Mesenchymal stem cell (in vitro differentiated cells and primary cell): ENCODE results near the gene CNOT4.

Experiments
- DNase-seq: peaks from one replicate; pipeline ENCODE4 v3.0.0-alpha.2; 2013
- H2AFZ ChIP-seq: one replicate; pipeline ENCODE4 v1.6.1; 2013; ENCODE audit warnings: low read depth, mild to moderate bottlenecking, control low read depth, inconsistent platforms, low read length, moderate library complexity
- H2AK5ac ChIP-seq: 2 replicates; pipeline ENCODE4 v1.6.1; 2013; ENCODE audit warnings: low read length, moderate library complexity, mild to moderate bottlenecking, inconsistent platforms; ENCODE audit not compliant: severe bottlenecking
- H2BK120ac ChIP-seq: one replicate; pipeline ENCODE4 v1.6.1; 2013; ENCODE audit warnings: low read depth, mild to moderate bottlenecking, inconsistent platforms, low read length, moderate library complexity
- H2BK12ac ChIP-seq, 2 experiments: one replicate each; pipeline ENCODE4 v1.6.1; 2013; ENCODE audit warnings: inconsistent platforms in 2 of 2, low read length in 2 of 2, mild to moderate bottlenecking in 2 of 2, moderate library complexity in 2 of 2, control low read depth in 1 of 2
- H2BK15ac ChIP-seq: one replicate; pipeline ENCODE4 v1.6.1; 2013; ENCODE audit warnings: mild to moderate bottlenecking, low read depth, inconsistent platforms; ENCODE audit not compliant: poor library complexity, severe bottlenecking
- H2BK5ac ChIP-seq: 2 replicates; pipeline ENCODE4 v1.6.1; 2013; ENCODE audit warnings: low read depth, mild to moderate bottlenecking, low read length, control low read depth, inconsistent platforms; ENCODE audit not compliant: poor library complexity, severe bottlenecking
- H3K14ac ChIP-seq, 2 experiments: one replicate each; pipeline ENCODE4 v1.6.1; 2013; ENCODE audit warnings: inconsistent platforms in 2 of 2, low read length in 2 of 2, control low read depth in 1 of 2, mild to moderate bottlenecking in 1 of 2, moderate library complexity in 1 of 2
- H3K18ac ChIP-seq, 2 experiments: one replicate each; pipeline ENCODE4 v1.6.1; 2013; ENCODE audit warnings: inconsistent platforms in 2 of 2, low read length in 2 of 2, control low read depth in 1 of 2, low read depth in 1 of 2, mild to moderate bottlenecking in 1 of 2
- H3K23ac ChIP-seq, 2 experiments: one replicate each; pipeline ENCODE4 v1.6.1; 2013; ENCODE audit warnings: inconsistent platforms in 2 of 2, low read length in 2 of 2, mild to moderate bottlenecking in 2 of 2, moderate library complexity in 2 of 2, control low read depth in 1 of 2
- H3K27ac ChIP-seq: 2 replicates; pipeline ENCODE4 v1.5.1; 2013; ENCODE audit warnings: mild to moderate bottlenecking, moderate library complexity, low read length, control low read depth, inconsistent platforms; ENCODE audit not compliant: poor library complexity, severe bottlenecking
- H3K27me3 ChIP-seq, 2 experiments: 2 replicates each; pipeline versions ENCODE4 v1.6.1 to v1.7.0; 2013; ENCODE audit warnings: low read length in 2 of 2, mild to moderate bottlenecking in 2 of 2, moderate library complexity in 2 of 2, control low read depth in 1 of 2, inconsistent platforms in 1 of 2; ENCODE audit not compliant: control insufficient read depth in 1 of 2, insufficient read depth in 1 of 2
- H3K36me3 ChIP-seq, 2 experiments: 2 replicates each; pipeline versions ENCODE4 v1.6.1 to v1.7.0; 2013; ENCODE audit warnings: low read length in 2 of 2, control low read depth in 1 of 2, inconsistent platforms in 1 of 2, low read depth in 1 of 2, mild to moderate bottlenecking in 1 of 2; ENCODE audit not compliant: insufficient read depth in 2 of 2, control insufficient read depth in 1 of 2
- H3K4ac ChIP-seq, 2 experiments: one replicate each; pipeline ENCODE4 v1.6.1; 2013; ENCODE audit warnings: inconsistent platforms in 2 of 2, low read length in 2 of 2, mild to moderate bottlenecking in 2 of 2, moderate library complexity in 2 of 2, control low read depth in 1 of 2, low read depth in 1 of 2
- H3K4me1 ChIP-seq: 2 replicates; pipeline ENCODE4 v1.6.1; 2013; ENCODE audit warnings: low read depth, low read length, control low read depth; ENCODE audit not compliant: control insufficient read depth, insufficient read depth
- H3K4me2 ChIP-seq: 2 replicates; pipeline ENCODE4 v1.6.1; 2013; ENCODE audit warnings: low read length, mild to moderate bottlenecking, inconsistent platforms; ENCODE audit not compliant: poor library complexity, severe bottlenecking
- H3K4me3 ChIP-seq, 2 experiments: 2 replicates each; pipeline versions ENCODE4 v1.5.1 to v1.7.0; 2013; ENCODE audit warnings: low read length in 2 of 2, mild to moderate bottlenecking in 2 of 2, control low read depth in 1 of 2, low read depth in 1 of 2; ENCODE audit not compliant: insufficient read depth in 1 of 2
- H3K79me1 ChIP-seq: replicated peaks from 2 replicates; pipeline ENCODE4 v1.6.1; 2013; ENCODE audit warnings: mild to moderate bottlenecking, control low read depth, low read length, inconsistent platforms; ENCODE audit not compliant: poor library complexity, severe bottlenecking
- H3K9ac ChIP-seq: 2 replicates; pipeline ENCODE4 v1.7.0; 2013; ENCODE audit warnings: mild to moderate bottlenecking, low read length, moderate library complexity
- H3K9me3 ChIP-seq: 2 replicates; pipeline ENCODE4 v1.7.0; 2013; ENCODE audit warnings: mild to moderate bottlenecking, low read length; ENCODE audit not compliant: control insufficient read depth
- H4K8ac ChIP-seq: one replicate; pipeline ENCODE4 v1.6.1; 2013; ENCODE audit warnings: inconsistent platforms, mild to moderate bottlenecking, low read length, moderate library complexity
- H4K91ac ChIP-seq: one replicate; pipeline ENCODE4 v1.6.1; 2013; ENCODE audit warnings: mild to moderate bottlenecking, low read length, inconsistent platforms
- WGBS: methylation state at CpG from one replicate; pipeline ENCODE4 v1.1.7; 2013; ENCODE audit warnings: mixed read lengths; 5-methylcytosine and 5-hydroxymethylcytosine counted together

The CNOT4 gene

DNA sequence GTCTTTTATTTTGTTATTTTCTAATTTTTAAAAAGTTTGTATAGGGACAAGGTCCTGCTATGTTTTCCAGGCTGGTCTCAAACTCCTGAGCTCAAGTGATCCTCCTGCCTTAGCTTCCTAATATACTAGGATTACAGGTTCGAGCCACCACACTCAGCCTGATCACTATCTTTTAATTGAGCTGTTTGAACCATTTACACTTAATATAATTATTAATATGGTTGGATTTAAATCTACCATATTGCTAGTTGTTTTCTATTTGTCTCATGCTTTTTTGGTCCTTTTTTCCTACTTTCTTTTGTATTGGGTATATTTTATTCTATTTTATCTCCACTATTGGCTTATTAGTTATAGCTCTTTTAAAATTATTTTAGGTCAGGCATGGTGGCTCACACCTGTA lies 13.2 kb upstream of the CNOT4 start:
- Histone ChIP-seq H2BK15ac (no peak overlapping the region), H3K18ac (no peak overlapping the region), H4K91ac (no peak overlapping the region), H2BK5ac (no peak overlapping the region), H3K4me3 (no peak overlapping the region), H3K9me3 (no peaks in the 10 kb centered on the region), H2BK12ac (no peak overlapping the region), H2AFZ (no peak overlapping the region), H3K36me3 (no peaks in the 10 kb centered on the region), H3K4ac (no peak overlapping the region), H3K27ac (no peak overlapping the region), H2AK5ac (no peak overlapping the region), H3K4me2 (no peak overlapping the region), H3K4me1 (no peaks in the 10 kb centered on the region), H3K14ac (no peak overlapping the region), H4K8ac (no peak overlapping the region), H3K79me1 (no peaks in the 10 kb centered on the region), H3K23ac (no peak overlapping the region), H2BK120ac (no peak overlapping the region), H3K9ac (no peak overlapping the region), H3K27me3 (no peaks in the 10 kb centered on the region)
- no CpG with 5 or more reads among the region's 1 CpG for WGBS
- no peak for DNase-seq

DNA sequence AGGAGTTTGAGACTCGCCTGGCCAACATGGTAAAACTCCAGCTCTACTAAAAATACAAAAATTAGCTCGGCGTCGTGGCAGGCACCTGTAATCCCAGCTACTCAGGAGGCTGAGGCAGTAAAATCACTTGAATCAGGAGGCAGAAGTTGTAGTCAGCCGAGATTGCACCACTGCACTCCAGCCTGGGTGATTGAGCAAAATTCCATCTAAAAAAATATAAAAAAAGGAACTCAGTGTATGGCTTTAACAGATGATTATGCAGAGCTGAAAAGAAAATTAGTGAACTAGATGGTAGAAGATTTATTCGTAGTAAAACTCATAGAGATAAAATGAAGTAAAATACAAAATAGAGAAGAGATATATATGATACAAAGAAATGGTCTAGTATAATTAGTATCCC lies 12.6 kb upstream of the CNOT4 start:
- Histone ChIP-seq H4K91ac (no peak overlapping the region), H2AK5ac (no peak overlapping the region), H3K4me1 (no peaks in the 10 kb centered on the region), H3K14ac (no peak overlapping the region), H3K27me3 (no peaks in the 10 kb centered on the region), H2BK15ac (no peak overlapping the region), H2BK5ac (no peak overlapping the region), H3K36me3 (no peaks in the 10 kb centered on the region), H3K79me1 (no peaks in the 10 kb centered on the region), H3K18ac (no peak overlapping the region), H3K9ac (no peak overlapping the region), H3K23ac (no peak overlapping the region), H2BK12ac (no peak overlapping the region), H3K27ac (no peak overlapping the region), H2BK120ac (no peak overlapping the region), H3K4me3 (no peak overlapping the region), H3K9me3 (no peaks in the 10 kb centered on the region), H3K4me2 (no peak overlapping the region), H4K8ac (no peak overlapping the region), H2AFZ (no peak overlapping the region), H3K4ac (no peak overlapping the region)
- DNase-seq = no peak
- WGBS = 89% methylated on average over 4 of the region's 6 CpGs

DNA sequence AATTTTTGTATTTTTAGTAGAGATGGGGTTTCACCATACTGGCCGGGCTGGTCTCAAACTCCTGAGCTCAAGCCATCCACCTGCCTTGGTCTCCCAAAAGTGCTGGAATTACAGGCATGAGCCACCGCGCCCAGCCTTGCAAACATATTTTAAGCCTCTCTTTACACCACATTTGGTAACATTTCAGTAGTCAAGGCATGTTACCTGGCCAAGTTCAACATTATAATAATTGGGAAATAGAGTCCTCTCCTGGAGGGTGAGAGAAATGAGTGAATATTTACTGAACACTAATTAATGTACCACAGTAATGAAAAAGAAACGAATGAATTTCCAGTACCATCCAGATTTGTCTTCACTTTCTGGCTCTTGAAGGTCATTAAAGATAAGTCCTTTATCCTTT lies 10.0 kb upstream of the CNOT4 start:
- H3K27ac ChIP-seq = no peak overlapping the region
- no peak overlapping the region for H4K8ac ChIP-seq
- no peak overlapping the region for H2AK5ac ChIP-seq
- H3K36me3 ChIP-seq = no peaks in the 10 kb centered on the region
- no peak overlapping the region for H2BK15ac ChIP-seq
- H3K23ac ChIP-seq = no peak overlapping the region
- no peak overlapping the region for H3K4me2 ChIP-seq
- H3K4ac ChIP-seq = no peak overlapping the region
- no peaks in the 10 kb centered on the region for H3K79me1 ChIP-seq
- no peak overlapping the region for H2BK120ac ChIP-seq
- no peak overlapping the region for H2AFZ ChIP-seq
- H3K4me1 ChIP-seq = no peaks in the 10 kb centered on the region
- no peak overlapping the region for H4K91ac ChIP-seq
- no peak overlapping the region for H3K9ac ChIP-seq
- no peak overlapping the region for H3K4me3 ChIP-seq
- no peak overlapping the region for H3K14ac ChIP-seq
- H2BK12ac ChIP-seq = no peak overlapping the region
- DNase-seq = no peak
- no peaks in the 10 kb centered on the region for H3K9me3 ChIP-seq
- H2BK5ac ChIP-seq = no peak overlapping the region
- H3K18ac ChIP-seq = no peak overlapping the region
- WGBS = 91% methylated on average over 1 of the region's 4 CpGs
- no peaks in the 10 kb centered on the region for H3K27me3 ChIP-seq

DNA sequence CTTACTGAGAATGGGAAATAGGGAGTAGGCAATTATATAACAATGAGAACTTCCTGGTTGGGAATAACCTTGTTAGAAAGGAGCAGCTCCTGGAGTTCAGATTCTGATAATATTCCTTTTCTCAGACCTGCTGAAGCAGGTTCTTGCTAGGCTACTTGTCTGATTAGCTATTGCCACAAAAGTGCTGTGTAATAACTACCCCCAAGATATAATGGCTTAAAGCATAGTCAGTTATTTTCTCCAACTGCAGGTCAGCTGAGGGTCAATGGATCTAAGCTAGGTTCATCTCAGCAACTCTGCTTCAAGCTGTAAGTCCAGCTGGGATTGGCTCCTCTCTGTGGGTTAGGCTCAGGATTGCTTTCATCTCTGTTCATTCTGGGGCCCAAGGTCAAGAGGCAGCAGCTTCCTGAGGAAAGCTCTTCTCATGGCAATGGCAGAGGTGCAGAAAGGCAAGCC lies 9.4 kb upstream of the CNOT4 start:
- Histone ChIP-seq H3K23ac (no peak overlapping the region), H3K79me1 (no peaks in the 10 kb centered on the region)
- DNase-seq = no peak

More for the DNA sequence above, 9.4 kb upstream of the CNOT4 start:
- no peak overlapping the region for H2AFZ ChIP-seq
- no peak overlapping the region for H2BK12ac ChIP-seq
- H3K14ac ChIP-seq = no peak overlapping the region
- H4K91ac ChIP-seq = no peak overlapping the region
- no peak overlapping the region for H2BK15ac ChIP-seq
- no peaks in the 10 kb centered on the region for H3K9me3 ChIP-seq
- H2BK5ac ChIP-seq = no peak overlapping the region
- H3K36me3 ChIP-seq = no peaks in the 10 kb centered on the region
- no peak overlapping the region for H3K4ac ChIP-seq
- H3K18ac ChIP-seq = no peak overlapping the region
- no peak overlapping the region for H3K4me3 ChIP-seq
- H2AK5ac ChIP-seq = no peak overlapping the region
- H4K8ac ChIP-seq = no peak overlapping the region
- H3K4me2 ChIP-seq = no peak overlapping the region
- H3K4me1 ChIP-seq = no peaks in the 10 kb centered on the region
- H2BK120ac ChIP-seq = no peak overlapping the region
- no peak overlapping the region for H3K9ac ChIP-seq
- no peaks in the 10 kb centered on the region for H3K27me3 ChIP-seq
- H3K27ac ChIP-seq = no peak overlapping the region
